ENCODE measurements around the gene WDSUB1.

WDSUB1 gene

DNA sequence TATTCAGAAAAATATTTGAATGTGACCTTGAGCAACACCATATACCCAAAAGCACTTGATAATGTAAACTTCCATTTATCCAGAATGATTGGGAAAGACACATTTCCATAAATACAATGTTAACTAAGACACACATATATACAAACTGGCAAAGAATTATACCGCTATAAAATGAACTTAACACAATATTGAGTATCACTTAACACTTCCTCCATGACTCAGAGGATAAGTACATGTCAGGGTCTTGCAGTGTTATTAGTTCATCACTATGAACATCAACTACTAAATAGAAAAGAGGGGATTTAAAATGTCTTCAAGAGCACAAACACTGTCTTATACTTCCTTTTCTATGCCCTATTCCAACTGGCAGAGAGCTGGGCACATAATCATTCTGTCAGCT is 18.6 kb downstream of the WDSUB1 start:
- TF ChIP-seq, protein P1, sequence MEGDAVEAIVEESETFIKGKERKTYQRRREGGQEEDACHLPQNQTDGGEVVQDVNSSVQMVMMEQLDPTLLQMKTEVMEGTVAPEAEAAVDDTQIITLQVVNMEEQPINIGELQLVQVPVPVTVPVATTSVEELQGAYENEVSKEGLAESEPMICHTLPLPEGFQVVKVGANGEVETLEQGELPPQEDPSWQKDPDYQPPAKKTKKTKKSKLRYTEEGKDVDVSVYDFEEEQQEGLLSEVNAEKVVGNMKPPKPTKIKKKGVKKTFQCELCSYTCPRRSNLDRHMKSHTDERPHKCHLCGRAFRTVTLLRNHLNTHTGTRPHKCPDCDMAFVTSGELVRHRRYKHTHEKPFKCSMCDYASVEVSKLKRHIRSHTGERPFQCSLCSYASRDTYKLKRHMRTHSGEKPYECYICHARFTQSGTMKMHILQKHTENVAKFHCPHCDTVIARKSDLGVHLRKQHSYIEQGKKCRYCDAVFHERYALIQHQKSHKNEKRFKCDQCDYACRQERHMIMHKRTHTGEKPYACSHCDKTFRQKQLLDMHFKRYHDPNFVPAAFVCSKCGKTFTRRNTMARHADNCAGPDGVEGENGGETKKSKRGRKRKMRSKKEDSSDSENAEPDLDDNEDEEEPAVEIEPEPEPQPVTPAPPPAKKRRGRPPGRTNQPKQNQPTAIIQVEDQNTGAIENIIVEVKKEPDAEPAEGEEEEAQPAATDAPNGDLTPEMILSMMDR (IDR thresholded peaks at IDR 0.05; ENCODE audit: low read depth, low read length, missing control alignments) = no peak
- DNase-seq (ENCODE audit: extremely low read depth, low read depth) = no peak

DNA sequence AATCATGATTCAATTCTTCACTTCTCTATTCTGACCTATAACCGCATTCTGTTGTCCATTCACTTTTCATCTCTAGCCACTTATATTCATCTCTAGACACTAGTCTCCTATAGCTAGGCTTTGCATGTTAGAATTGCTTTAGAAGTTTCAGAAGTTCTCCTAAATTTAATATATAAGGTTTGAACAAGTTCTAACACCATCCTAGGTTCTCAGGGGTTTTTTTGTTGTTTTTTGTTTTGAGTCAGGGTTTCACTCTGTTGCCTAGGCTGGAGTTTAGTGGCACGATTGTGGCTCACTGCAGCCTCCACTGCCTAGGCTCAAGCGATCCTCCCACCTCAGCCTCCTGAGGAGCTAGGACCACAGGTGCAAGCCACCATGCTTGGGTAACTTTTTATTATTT is 19.9 kb downstream of the WDSUB1 start:
- TF ChIP-seq, protein P1 (IDR thresholded peaks at IDR 0.05; ENCODE audit: low read depth, low read length, missing control alignments) = no peak
- no peak overlapping the region for H3K4me3 ChIP-seq (replicated peaks; ENCODE audit: low read depth, low read length)
- DNase-seq (ENCODE audit: extremely low read depth, low read depth) = no peak

More for the DNA sequence above, 18.6 kb downstream of the WDSUB1 start:
- H3K4me3 ChIP-seq (replicated peaks; ENCODE audit: low read depth, low read length) = no peak overlapping the region

DNA sequence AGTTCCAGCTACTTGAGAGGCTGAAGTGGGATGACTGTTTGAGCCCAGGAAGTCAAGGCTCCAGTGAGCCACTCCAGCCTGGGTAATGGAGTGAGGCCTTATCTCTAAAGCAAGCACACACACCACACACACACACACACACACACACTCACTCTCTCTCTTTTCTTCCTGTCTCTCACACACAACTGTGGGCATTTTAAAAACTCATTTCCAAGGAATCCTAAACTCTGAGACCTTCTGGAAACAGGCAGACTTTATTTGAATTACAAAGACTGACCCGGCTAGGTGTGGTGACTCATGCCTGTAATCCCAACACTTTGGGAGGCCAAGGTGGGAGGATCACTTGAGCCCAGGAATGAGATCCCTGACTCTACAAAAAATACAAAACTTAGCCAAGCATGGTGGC is 21.3 kb downstream of the WDSUB1 start:
- TF ChIP-seq, protein P1 (IDR thresholded peaks at IDR 0.05; ENCODE audit: low read depth, low read length, missing control alignments) = no peak
- no peak for DNase-seq (ENCODE audit: extremely low read depth, low read depth)
- H3K4me3 ChIP-seq (replicated peaks; ENCODE audit: low read depth, low read length) = no peak overlapping the region

DNA sequence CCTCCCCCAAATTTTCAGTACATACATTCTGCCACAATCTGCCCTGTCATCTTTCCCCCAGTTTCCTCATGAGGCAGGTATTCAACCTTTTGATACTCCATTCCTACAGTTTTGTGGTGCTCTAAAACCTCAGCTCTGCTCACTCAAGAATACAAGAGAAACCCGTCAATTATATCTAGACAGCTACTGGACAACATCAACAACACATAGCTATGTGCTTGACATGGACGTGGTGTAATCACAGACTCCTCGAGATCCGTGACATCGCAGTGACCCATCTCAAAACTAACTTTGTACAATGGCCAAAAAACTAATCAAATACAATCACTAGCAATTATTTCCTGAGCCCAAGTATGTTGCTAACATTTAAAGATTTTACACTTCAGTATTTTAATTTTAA is 23.6 kb downstream of the WDSUB1 start:
- TF ChIP-seq, protein P1 (IDR thresholded peaks at IDR 0.05; ENCODE audit: low read depth, low read length, missing control alignments) = no peak
- no peak overlapping the region for H3K4me3 ChIP-seq (replicated peaks; ENCODE audit: low read depth, low read length)
- DNase-seq (ENCODE audit: extremely low read depth, low read depth) = no peak

DNA sequence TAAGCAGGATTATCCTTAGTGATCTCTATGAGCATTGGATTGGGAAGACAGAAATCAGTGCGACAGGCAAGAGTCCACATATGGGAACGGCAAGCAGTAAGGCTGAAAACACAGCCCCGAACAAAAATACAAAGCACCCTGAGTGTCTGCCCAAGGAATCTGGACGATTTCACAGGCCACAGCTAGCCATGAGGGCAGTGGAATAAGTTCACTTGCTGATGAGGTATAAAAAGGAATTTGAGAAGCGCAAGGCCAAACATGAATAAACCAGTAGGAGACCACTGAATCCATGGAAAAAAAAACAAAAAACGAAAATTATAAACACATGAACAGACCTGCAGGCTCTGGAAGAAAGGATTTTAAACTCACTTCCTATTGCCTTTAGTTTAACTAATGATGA is 24.3 kb downstream of the WDSUB1 start:
- TF ChIP-seq, protein P1 (IDR thresholded peaks at IDR 0.05; ENCODE audit: low read depth, low read length, missing control alignments) = no peak
- DNase-seq (ENCODE audit: extremely low read depth, low read depth) = peak; percentile 29
- H3K4me3 ChIP-seq (replicated peaks; ENCODE audit: low read depth, low read length) = no peak overlapping the region

DNA sequence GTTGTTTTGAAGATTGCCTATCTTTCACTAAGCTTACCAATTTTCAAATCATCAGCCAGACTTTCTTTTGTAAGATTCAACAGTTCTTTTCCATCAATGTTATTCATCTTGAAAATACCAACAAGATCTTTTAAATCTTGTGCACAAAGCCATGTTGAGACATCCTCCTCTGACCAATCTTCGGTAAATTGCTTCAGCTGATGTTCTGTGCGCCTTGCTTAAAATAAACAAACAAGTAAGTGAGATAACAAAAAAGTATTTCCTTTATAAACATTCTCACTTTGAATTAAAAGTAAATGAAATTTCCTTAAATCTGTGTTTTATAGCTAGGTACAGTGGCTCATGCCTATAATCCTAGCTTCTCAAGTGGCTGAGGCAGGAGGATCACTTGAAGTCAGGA is 30.3 kb downstream of the WDSUB1 start:
- DNase-seq (ENCODE audit: extremely low read depth, low read depth) = no peak
- no peak overlapping the region for H3K4me3 ChIP-seq (replicated peaks; ENCODE audit: low read depth, low read length)
- TF ChIP-seq, protein P1 (IDR thresholded peaks at IDR 0.05; ENCODE audit: low read depth, low read length, missing control alignments) = no peak

DNA sequence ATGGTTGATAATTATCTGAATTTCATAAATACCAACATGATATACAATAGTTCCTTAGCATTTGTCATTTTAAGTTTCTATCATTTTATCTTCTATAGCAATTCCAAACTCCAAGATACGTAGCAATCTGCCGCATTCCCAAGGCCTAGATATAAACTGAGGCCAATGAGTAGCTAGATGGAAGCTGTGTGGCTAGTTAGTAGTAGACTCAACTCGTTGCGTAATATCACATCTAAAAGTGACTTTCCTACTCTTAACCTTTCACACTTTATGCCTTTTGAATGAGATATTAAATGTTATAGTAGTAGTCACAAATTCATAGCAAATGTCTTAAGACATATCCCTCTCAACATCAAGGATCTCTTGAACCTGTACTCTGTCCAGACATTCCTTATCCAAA is 33.6 kb downstream of the WDSUB1 start:
- TF ChIP-seq, protein P1 (IDR thresholded peaks at IDR 0.05; ENCODE audit: low read depth, low read length, missing control alignments) = no peak
- no peak overlapping the region for H3K4me3 ChIP-seq (replicated peaks; ENCODE audit: low read depth, low read length)
- DNase-seq (ENCODE audit: extremely low read depth, low read depth) = no peak
